ENCODE measurements around the gene GHRH. TPM values are rescaled to one million over a fixed set of nuclear protein-coding genes. Genes with fewer than 3 reads are reported as not detected.

The GHRH gene
- total RNA-seq, 3 donors from 2014 or later (not counting 1 experiment from before 2014, with no cell fraction given) = not detected

- no peak overlapping the region for H3K27ac Mint-ChIP-seq
- no peak overlapping the region for H3K27ac ChIP-seq (ENCODE audit: low read length)
- WGBS (ENCODE audit: insufficient coverage) = 97% methylated on average over 9 of the region's 10 CpGs
Observed at GRCh38 chr20:37219751-37220668, 41.6 kb downstream of the GHRH start.

GRCh38 chr20:37218976-37219375, 42.6 kb downstream of the GHRH start:
- no peaks in the 10 kb centered on the region for H3K27me3 Mint-ChIP-seq (ENCODE audit: low read depth in 2 of 2)
- no peak overlapping the region for H3K4me3 ChIP-seq (ENCODE audit: low read length)
- no peak for TF ChIP-seq CTCF (IDR thresholded peaks at IDR 0.05)
- DNase-seq (no peak), ATAC-seq (no peak)
- no peaks in the 10 kb centered on the region for H3K4me1 ChIP-seq (ENCODE audit: control insufficient read depth, insufficient read depth, low read length)
- H3K4me1 Mint-ChIP-seq = peaks cover 5 to 12% of the 10 kb centered on the region in 2 donors
- H3K27ac Mint-ChIP-seq = no peak overlapping the region
- intact Hi-C loops (cut with micrococcal nuclease) = no loop called here
- no peaks in the 10 kb centered on the region for H3K9me3 ChIP-seq (ENCODE audit: control insufficient read depth, insufficient read depth, low read length)
- no peaks in the 10 kb centered on the region for H3K27me3 ChIP-seq (ENCODE audit: control insufficient read depth, insufficient read depth, low read length)
- peaks cover 19% of the 10 kb centered on the region for H3K36me3 Mint-ChIP-seq
- no peak overlapping the region for H3K27ac ChIP-seq (ENCODE audit: low read length)
- no peaks in the 10 kb centered on the region for H3K9me3 Mint-ChIP-seq
- H3K36me3 ChIP-seq (ENCODE audit: control insufficient read depth, insufficient read depth, low read length) = peaks cover 58% of the 10 kb centered on the region
- 50% methylated on average over 2 of the region's 4 CpGs for WGBS (ENCODE audit: insufficient coverage)
- H3K4me3 Mint-ChIP-seq = no peak overlapping the region

More at GRCh38 chr20:37219751-37220668, 41.6 kb downstream of the GHRH start:
- DNase-seq = no peak
- TF ChIP-seq CTCF (IDR thresholded peaks at IDR 0.05) = no peak
- Mint-ChIP-seq H3K9me3 (no peaks in the 10 kb centered on the region), H3K4me3 (no peak overlapping the region), H3K36me3 (peaks cover 27% of the 10 kb centered on the region), H3K4me1 (peaks cover 5 to 12% of the 10 kb centered on the region in 2 donors), H3K27me3 (ENCODE audit: low read depth in 2 of 2) (no peaks in the 10 kb centered on the region)
- Histone ChIP-seq H3K9me3 (ENCODE audit: control insufficient read depth, insufficient read depth, low read length) (no peaks in the 10 kb centered on the region), H3K36me3 (ENCODE audit: control insufficient read depth, insufficient read depth, low read length) (peaks cover 59% of the 10 kb centered on the region), H3K4me1 (ENCODE audit: control insufficient read depth, insufficient read depth, low read length) (no peaks in the 10 kb centered on the region), H3K4me3 (ENCODE audit: low read length) (no peak overlapping the region), H3K27me3 (ENCODE audit: control insufficient read depth, insufficient read depth, low read length) (no peaks in the 10 kb centered on the region)
- no peak for ATAC-seq
- intact Hi-C loops (cut with micrococcal nuclease) = no loop called here

DNA sequence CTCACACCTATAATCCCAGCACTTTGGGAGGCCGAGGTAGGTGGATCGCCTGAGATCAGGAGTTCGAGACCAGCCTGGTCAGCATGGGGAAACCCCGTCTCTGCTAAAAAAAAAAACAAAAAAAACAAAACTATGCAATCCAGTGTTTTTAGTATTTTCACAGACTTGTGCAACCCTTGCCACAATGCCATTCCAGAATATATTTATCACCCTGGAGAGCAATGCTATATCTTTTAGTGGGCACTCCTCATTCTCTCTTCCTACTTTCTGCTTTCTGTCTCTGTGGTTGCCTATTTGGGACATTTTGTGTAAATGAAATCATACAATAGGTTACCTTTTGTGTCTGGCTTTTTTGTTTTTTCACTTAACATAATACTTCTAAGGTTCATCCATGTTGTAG, 43.2 kb downstream of the GHRH start:
- no peak overlapping the region for H3K4me3 ChIP-seq (ENCODE audit: low read length)
- TF ChIP-seq CTCF (IDR thresholded peaks at IDR 0.05) = no peak
- H3K4me1 Mint-ChIP-seq = peaks cover 5 to 12% of the 10 kb centered on the region in 2 donors
- no peaks in the 10 kb centered on the region for H3K9me3 ChIP-seq (ENCODE audit: control insufficient read depth, insufficient read depth, low read length)
- H3K36me3 Mint-ChIP-seq = peaks cover 14% of the 10 kb centered on the region
- no peaks in the 10 kb centered on the region for H3K4me1 ChIP-seq (ENCODE audit: control insufficient read depth, insufficient read depth, low read length)
- H3K27me3 ChIP-seq (ENCODE audit: control insufficient read depth, insufficient read depth, low read length) = no peaks in the 10 kb centered on the region
- peaks cover 59% of the 10 kb centered on the region for H3K36me3 ChIP-seq (ENCODE audit: control insufficient read depth, insufficient read depth, low read length)
- H3K4me3 Mint-ChIP-seq = no peak overlapping the region
- H3K27ac Mint-ChIP-seq = no peak overlapping the region
- H3K9me3 Mint-ChIP-seq = no peaks in the 10 kb centered on the region
- DNase-seq (no peak), ATAC-seq (no peak)
- H3K27me3 Mint-ChIP-seq (ENCODE audit: low read depth in 2 of 2) = no peaks in the 10 kb centered on the region
- intact Hi-C loops (cut with micrococcal nuclease) = no loop called here
- WGBS (ENCODE audit: insufficient coverage) = 95% methylated on average over 4 of the region's 4 CpGs
- no peak overlapping the region for H3K27ac ChIP-seq (ENCODE audit: low read length)

All from natural killer cell (primary cell).